NCI-H82 treated with DMSO at 0.1 percent for 48 hours (cell line): ENCODE measurements around the gene CBLN2.

Source experiments
- DNase-seq: peaks from one replicate; lab custom pipeline; 2025; ENCODE audit not compliant: unreplicated experiment; lab: John Stamatoyannopoulos, UW

CBLN2 gene

DNA sequence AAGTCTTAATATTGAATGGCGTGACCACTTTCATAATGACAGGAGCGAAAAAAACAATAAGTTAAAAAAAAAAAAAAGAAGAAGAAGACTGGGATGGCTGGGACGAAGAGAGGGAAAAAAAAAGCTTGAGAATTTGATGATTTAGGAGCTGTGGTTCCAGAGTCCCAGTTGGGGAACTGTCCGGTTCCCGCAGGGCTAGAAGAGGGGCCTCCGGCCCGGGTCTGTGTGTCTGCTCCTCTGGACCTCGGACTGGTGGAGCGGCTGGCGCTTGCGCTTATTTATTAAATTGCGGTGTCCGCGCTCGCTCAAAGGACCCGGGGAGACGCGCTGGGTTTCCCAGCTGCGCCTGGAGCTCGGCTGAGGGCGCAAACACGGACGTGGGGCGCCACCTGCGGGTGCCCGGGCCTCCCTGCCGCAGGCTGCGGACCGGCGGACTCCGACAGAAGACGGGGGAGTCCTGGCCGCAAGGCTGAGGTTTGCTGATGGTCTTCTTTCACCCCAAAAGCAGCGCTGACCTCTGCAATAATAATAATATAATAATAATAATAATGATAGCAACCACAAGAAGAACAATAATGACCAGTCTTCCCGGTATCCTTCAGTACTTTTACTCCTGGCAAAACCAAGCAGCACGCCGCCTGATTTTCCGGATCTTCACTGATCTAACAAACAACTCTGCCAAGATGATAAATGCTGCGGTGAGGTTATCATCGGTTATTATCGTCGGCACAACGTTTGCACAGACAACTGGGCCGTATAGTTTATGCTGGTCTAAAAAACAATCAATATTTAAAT lies at the start of gene CBLN2:
CBLN2 (minus strand) TSS at position 251 of the 795 bp plus-strand sequence. CDS start 2,182 bp downstream, outside the sequence.
- DNase-seq = no peak

DNA sequence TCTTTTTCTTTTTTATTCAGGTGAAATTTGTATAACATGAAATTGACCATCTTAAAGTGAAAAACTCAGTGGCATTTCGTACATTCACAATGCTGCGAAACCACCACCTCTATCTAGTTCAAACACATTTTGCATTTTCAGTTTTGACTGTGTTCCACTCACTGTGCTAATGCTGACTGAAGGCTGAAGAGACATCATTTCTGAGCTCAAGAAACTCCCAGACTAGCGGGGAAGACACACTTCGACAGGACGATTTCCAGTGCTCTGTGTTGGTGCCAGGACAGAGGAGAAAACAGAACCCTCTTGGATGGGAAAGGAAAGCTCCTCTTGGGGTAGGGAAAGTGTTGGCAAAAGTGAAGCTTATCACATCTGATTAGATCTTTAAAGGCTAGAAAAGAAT lies 44.2 kb upstream of the CBLN2 start:
- no peak for DNase-seq

DNA sequence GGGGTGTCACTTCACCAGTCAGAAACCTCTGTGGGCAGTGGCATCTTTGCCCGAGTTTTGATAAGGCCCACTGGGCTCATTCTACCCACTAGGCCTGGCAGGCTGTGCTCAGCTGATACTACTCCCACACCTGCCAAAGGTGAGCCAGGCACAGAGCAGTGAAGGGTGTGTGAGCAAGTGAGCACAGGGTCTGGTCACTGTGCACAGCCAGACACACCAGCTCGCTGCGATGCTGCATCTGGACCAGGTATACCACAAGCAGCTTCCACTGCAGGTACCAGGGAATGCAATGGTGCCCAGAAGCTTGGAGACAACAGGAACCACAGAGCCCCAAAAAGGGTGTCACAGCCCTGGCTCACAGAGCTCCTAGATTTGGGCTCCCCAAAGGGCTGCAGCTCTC lies 40.6 kb upstream of the CBLN2 start:
- DNase-seq = no peak

DNA sequence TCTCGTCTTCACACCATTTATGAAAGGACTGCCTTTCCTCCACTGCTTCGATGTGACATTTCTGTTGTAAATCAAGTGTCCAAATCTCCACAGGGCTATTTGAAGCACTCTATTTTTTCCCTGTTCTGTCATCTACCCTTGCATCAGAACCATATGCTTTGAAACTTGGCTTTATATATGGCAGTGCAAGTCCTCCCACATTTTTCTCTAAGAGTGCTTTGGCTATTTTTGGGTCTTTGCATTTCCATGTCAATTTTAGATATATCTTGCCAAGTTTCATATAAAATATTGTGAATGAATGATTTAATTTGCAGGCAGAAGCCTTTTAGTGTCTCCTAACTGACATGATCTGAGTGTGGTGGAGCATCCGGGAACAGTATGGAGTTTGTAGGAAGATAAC lies 37.8 kb upstream of the CBLN2 start:
- no peak for DNase-seq

DNA sequence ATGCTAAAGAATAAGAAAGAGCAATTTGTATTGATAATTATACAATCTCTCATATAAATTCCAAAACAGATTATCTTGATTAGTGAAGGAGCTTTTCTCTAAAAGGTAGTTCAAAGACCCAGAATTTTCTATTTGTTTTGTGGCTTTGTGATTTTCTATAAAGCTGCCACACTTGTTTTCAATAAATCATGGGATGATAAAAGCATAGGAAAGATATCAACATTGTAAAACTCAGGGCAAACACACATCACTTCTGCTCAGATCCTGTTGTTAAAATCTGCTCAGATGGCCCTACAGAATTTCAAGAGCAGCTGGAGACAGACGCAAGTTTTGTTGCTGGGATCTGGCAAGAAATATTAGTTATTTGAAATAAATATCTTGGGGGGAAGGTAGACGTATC lies 28.8 kb upstream of the CBLN2 start:
- DNase-seq = no peak

DNA sequence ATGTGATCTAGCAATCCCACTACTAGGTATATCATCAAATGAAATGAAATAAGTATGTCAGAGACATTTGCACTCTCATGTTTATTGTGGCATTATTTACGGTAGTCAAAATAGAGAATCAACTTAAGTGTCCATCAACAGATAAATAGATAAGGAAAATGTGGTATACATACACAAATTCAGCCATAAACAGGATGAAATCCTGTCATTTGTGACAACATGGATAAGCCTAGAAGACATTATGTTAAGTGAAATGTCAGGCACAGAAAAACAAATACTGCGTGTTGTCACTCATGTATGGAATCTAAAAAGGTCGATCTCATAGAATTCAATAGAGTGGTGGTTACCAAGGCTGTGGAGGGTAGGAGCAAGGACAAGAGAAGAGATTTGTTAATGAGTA lies 22.1 kb upstream of the CBLN2 start:
- DNase-seq = no peak

DNA sequence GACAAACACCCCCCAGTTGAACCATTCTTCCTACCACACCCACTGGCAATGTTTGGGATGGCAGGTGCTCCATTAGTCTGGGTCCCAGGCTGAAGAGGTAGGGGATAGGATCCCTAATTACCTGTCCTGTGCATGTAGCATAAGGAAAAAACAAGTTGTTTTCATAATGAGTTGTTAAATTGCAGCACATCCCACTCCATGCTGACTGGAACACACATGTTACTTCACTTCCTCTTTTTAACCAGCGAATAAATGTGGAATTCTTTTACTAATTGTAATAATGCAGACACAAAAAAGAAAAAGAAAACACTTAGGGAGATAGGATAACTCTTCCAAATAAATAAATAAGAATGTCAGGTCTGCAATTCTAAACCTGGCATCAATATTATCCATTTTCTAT lies 11.8 kb upstream of the CBLN2 start:
- DNase-seq = no peak

DNA sequence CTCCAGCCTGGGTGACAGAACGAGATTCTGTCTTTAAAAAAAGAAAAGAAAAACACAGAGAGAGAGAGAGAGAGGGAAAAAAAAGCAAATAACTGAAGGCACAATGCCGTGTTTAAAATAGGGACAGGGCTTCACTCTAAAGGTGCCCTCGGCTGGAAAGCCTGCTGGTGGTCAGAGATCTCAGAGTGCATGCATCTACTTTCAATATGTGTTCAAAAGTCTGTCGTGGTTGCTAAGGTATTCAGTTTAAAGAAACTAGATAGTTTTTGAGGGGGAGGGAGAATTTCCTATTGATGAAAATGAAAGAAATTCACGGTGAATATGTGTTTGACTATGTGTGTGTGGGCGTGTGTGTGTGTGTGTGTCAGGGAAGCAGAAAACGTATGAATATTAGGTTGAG lies 11.0 kb upstream of the CBLN2 start:
- DNase-seq = no peak

DNA sequence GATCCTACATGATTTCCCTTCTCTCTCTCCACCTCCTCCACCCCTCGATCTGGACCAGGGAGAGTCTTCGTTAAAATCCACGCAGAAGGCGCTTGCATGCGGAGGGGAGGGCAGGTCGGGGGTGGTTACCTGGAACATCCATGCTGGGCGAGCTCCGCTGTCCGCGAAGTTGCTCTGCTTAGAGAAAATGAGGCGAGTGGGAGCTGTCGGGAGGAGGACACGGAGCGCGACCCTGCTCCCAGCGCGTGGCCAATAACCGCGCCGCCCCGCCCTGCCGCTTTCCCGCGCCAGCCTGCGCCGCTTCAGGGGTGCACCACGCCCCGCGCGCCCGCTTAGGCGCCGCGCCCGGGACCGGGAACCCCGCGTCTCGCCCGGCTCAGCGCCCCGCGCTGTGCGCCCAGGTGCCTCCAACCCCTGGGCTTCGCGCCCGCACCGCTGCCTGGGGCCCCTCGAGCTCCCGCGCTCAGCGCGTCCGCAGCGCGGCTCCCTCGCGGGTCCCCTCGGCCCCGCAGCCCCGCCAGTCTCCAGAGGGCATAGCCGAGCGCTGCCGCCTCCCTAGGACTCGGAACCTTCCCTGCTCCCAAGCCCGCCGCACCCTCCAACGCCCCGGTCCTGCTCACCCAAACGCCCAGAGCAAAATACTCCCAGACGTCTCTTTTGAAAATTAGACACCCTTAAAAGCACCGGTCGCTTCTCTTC lies 636 bp downstream of the CBLN2 start:
- DNase-seq = no peak

DNA sequence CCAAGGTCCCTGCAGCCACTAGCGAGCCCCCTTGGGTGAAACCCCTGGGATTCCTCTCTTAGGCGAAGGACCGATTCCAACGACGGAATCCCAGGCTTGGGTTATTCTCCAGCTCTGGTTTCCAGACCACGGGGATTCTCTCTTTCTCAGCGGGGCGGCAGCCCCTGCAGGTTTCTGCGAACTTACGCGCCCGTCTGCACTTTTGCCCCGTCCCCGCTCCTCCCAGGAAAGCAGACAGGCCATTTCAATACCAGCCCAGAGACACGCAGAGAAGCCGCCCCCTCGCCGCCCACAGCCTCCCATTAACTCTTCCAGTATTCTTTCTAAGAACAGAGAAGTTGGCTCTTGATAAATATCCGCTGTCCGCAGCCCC lies 1.2 kb downstream of the CBLN2 start:
- DNase-seq = no peak

DNA sequence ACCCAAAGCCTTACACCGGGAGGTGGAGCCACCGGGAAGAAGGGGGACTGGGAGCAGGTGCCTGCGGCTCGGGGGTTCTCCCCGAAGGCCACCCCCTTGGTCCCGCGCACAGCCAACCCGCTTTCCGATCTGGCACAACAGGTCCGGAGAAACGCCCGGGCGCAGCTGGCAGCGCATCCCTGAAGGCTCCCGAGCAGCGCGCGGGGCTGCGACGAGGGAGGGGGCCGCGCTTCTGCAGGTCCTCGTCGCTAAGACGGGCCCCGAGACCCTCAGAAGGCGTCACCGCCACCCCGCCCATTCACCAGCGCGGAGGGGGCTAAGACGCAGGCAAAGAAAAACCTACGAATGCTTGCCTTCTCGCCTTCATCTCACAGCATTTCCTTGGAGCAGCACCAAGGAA lies 1.8 kb downstream of the CBLN2 start:
- DNase-seq = no peak

DNA sequence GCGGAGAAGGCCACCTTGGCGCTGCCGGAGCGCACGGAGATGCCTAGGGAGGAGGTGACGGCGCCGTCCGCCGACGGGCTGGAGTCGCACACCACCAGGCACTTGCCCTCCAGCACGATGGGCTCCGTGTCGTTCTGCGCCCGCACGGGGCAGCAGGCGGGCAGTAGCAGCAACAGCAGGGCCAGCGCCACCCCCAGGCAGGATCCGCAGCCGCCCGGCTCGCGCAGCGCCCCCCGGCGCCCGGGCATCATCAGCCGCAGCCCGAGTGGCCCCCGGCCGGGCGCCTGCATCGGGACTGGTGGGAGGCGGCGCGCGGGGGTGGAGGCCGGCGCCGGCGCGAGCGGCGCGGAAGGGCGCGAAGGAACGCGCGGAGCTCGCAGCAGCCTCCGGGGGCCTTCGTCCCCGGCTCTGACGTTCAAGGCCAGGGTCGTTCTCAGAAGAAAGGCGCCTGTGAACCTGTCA lies 2.2 kb downstream of the CBLN2 start:
- DNase-seq = no peak

DNA sequence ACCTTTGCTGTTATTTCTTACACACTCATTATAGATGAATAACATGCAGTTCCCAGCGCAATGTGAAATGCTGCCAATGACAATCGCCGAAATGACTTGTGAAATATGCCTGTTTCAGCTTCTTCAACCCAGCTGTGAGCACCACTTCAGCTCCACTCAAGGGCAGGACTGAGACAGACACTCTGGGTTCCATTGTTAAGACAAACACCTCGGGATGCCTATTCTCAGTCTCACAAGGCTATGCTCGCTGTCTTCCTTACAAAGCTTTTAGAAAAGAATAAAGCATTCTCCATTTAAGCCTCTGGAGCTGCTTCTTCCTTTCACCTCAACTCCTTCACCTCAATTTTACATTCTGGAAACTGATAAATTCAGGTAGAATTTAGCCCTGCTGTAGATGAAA lies 4.2 kb downstream of the CBLN2 start:
- DNase-seq = no peak

DNA sequence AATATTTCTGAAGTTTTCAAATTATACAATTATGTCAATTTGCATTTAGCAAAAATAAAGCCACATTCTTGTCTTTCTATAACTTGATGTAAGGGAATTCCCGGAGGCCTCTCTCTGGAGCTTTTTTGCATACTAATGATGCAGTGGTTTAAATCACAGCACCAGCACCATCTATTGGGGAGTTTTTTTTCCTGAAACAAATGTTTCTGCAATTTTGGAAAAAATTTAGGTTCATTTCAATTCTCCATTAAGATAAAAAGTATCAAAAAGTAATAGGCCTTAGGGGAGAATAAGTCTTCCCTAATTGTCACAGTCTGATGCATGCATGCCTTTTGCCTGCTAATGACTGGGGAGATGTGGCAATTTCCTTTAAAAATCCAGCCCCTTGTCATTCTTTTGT lies 13.5 kb downstream of the CBLN2 start:
- no peak for DNase-seq

DNA sequence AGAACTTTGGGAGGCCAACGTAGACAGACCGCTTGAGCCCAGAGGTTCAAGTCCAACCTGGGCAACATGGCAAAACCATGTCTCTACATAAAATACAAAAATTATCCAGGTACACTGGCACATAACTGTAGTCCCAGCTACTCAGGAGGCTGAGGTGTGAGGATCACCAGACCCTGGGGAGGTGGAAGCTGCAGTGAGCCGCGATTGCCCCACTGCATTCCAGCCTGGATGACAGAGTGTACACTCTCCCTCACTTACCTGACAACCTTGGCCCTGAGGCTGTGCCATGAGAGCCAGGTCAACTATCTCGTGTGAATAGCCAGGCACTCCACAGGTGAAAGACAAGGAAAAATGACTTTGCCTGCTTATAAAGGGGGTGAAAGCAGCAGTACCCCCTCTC lies 39.3 kb downstream of the CBLN2 start:
- no peak for DNase-seq

DNA sequence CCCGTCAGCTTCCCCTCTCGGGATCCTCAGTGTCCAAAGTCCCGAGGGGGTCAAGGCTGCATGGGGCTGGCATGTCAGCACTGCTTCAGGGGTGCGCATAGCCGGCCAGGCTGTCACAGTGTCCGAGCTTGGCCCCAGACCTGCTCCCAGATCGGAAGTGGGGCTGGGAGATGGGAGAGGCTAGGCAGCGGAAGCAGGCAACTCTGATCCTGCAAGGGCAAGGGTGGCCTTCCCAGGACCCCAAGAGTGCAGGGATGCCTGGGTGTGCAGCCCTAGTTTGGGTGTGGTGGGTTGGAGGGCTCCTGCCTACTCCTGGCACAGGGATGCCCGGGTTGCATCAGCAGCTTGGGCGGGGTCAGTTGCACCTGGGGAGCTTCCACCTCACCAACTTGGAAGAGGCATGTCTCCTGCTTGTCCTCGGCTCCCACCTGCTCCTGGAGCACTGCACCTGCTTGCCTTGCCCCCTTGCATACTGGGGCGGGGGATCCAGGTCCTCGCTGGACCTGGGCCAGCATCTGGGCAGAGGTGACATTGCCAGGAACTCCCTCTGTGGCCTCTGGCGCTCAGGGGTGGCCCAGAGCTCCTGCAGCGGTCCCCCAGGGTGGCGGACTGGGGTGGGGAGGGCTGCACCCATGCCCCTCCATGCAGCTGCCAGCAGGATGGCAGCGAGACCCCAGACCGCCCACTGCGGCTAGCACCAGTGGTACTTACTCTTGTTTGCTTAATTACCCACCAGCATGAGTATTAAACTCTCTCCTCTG lies 41.3 kb downstream of the CBLN2 start:
- DNase-seq = no peak

DNA sequence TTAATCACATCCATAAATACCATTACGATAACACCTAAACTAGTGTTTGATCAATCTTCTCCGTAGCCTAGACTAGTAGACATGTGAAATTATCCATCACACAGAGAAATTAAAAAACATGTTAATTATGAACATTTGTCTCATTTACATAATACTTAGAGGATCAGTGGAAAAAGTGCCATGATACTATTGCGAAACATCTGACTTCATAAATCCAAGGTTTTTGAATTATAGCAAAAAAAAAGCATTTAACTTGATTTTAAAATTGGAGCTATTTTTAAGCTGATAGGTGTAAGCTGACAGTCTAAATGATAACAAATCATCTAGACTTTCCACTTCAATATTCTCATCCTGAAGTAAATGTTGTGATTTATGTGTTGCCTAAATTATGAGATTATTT lies 51.6 kb downstream of the CBLN2 start:
- no peak for DNase-seq
